NCI-H146 treated with DMSO at 0.1 percent for 48 hours (cell line): ENCODE measurements around the gene MCU.
"Not testable (repeated sequence)": the region's sequence is repeated elsewhere in the genome, so short reads cannot be mapped to it uniquely, and the experiment has no call there.

Source experiments
- DNase-seq: peaks from one replicate; lab custom pipeline; 2025; ENCODE audit not compliant: unreplicated experiment; lab: John Stamatoyannopoulos, UW

The MCU gene, protein sequence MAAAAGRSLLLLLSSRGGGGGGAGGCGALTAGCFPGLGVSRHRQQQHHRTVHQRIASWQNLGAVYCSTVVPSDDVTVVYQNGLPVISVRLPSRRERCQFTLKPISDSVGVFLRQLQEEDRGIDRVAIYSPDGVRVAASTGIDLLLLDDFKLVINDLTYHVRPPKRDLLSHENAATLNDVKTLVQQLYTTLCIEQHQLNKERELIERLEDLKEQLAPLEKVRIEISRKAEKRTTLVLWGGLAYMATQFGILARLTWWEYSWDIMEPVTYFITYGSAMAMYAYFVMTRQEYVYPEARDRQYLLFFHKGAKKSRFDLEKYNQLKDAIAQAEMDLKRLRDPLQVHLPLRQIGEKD

DNA sequence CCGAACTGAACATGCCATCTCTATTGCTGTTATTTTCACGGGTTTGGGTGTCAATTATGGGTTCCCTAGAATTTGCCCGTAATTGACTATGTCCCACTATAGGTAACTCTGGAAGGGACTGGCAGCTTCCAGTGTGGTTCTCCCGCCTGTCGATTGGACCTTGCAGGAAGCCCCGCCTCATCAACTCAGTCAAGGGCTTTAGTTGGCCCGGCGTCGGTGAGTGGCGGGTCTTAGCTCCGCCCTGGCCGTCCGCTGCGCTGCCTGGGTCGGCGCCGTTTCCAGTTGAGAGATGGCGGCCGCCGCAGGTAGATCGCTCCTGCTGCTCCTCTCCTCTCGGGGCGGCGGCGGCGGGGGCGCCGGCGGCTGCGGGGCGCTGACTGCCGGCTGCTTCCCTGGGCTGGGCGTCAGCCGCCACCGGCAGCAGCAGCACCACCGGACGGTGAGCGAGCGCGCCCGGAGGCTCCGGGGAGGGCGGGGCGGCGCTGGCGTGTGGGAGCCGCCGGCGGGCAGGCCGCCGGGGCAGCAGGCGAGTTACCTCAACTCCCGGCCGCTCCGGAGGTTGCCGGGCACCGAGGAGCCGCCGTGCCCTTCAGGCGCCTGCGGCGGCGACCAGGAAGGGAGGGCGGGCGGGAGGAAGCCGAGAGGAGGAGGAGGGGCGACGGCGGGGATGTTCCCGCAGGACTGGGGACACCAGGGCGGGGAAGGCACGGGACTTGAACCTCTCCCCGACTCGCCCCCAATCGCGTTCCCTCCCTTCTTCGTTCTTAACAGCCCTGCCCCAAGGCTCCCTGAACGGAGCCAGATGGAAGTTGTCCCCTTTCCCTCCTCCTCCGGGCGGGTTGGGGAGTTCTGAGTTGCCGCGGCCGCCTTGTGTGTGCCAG, at the start of gene MCU:
Gene MCU (plus strand): TSS at position 281 of the 881 bp plus-strand sequence. CDS start 9 bp downstream, at position 290.
- peak; percentile 91 for DNase-seq

DNA sequence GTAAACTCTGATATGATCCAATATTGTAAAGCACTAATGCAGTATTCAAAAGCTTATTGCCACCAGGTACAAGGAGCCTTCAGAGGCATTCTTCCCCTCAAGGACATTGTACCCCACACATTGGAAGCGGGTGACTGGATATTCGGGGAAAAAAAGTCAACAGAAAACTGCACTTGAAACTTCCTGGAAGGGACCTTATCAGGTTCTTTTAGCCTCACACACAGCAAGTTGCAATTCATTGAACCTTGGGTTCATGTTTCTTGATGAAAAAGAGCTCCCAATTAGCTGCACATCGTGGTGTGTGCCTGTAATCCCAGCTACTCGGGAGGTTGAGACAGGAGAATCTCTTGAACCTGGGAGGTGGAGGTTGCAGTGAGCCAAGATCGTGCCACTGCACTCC, 49.6 kb upstream of the MCU start:
- DNase-seq: no peak

DNA sequence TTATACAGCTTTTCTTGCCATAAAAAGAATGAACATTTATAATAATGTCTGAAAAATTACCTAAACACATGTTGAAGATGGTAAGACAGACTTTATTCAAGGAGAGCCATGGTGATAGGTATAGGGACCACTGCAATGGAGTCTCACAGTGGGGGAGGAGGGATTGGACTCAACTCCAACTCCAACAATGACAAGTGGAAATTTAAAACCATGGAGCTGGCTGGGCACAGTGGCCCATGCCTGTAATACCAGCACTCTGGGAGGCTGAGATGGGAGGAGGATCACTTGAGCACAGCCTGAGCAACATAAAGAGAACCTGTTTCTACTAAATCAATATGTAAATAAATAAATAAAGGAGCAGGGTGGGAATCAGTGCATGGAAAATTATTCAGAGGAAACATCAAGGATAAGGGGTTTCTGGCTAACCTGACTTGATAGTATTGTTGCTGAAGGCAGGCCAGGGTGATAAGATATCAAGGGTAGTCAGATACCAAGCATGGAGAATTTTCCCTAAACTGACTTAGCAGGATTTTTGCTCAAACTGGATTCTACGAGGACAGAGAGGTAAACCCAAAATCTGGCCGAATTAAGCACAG, 46.6 kb upstream of the MCU start:
- no peak for DNase-seq

DNA sequence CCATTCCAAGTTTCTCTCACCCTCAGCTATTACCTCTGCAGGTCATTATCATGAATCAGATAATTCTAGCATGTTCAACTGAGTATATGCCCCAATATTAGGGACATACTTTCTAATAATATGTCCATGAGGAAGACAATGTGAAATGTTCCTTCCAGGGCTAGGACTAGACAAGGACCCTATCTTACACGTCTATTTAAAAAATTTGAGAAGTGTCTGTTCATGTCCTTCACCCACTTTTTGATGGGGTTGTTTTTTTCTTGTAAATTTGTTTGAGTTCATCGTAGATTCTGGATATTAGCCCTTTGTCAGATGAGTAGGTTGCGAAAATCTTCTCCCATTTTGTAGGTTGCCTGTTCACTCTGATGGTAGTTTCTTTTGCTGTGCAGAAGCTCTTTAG, 45.0 kb upstream of the MCU start:
- not testable (repeated sequence) for DNase-seq

- DNase-seq: no peak
These were observed 43.6 kb upstream of the MCU start for GRCh38 chr10:72648301-72648700.

- no peak for DNase-seq
These were observed 42.7 kb upstream of the MCU start for GRCh38 chr10:72649291-72649690.

DNA sequence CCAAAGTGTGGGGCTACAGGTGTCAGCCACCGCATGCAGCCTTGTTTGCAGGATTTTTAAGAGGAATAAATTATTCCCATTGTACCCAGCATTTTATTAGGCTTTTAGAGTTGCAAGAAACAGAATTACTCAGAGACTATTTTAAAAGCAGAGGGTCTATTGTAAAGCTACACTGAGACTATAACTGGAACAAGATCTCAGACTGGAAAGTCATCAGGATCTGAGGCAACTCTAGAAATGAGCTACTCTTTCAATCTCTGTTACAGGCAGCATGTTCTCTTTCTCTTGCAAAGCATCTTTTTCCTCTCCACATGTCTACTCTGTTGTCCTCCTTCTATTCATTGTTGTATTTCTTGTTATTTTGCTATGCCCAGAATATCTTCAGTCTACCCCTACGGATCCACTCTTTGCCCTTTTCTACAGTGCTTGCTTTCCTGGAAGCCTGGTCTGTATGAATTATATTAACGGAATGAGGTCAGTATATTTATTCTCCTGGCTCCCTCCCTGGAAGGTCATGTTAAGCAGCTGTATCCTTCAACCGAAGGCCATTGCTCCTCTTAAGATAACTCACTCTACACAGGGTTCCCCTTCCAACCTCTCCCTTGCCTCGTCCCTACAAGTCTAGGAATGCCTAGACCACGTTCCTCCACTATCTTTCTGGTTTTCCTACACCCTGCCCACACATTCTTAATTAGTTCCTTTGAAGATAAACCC, 38.4 kb upstream of the MCU start:
- DNase-seq: no peak

- DNase-seq: no peak
These were observed 37.2 kb upstream of the MCU start for GRCh38 chr10:72654720-72655119.

- DNase-seq: no peak
These were observed 33.1 kb upstream of the MCU start for GRCh38 chr10:72658696-72659400.

GRCh38 chr10:72659694-72660093, 32.2 kb upstream of the MCU start:
- no peak for DNase-seq

DNA sequence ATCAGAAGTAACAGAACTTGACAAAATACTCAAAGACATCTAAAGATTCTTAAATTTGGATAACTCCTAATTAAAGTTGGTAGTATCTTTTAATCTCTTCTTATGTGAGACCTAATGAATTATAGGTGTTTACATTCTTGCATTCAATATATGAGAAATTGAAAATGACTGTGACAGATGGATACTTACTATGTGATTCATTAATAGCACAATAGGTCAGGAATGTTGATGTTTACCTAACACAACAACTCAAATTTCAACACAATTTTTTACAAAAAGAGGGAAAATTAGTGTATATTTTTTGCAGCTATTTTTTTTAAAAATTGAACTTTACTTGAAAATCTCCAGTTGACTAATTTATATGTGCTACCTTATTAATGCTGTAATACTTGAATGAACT, 31.7 kb upstream of the MCU start:
- DNase-seq: no peak

GRCh38 chr10:72661431-72661830, 30.5 kb upstream of the MCU start:
- DNase-seq: no peak

- DNase-seq: no peak
These were observed 28.0 kb upstream of the MCU start for GRCh38 chr10:72663971-72664370.

GRCh38 chr10:72665925-72666324, 26.0 kb upstream of the MCU start:
- DNase-seq: no peak

DNA sequence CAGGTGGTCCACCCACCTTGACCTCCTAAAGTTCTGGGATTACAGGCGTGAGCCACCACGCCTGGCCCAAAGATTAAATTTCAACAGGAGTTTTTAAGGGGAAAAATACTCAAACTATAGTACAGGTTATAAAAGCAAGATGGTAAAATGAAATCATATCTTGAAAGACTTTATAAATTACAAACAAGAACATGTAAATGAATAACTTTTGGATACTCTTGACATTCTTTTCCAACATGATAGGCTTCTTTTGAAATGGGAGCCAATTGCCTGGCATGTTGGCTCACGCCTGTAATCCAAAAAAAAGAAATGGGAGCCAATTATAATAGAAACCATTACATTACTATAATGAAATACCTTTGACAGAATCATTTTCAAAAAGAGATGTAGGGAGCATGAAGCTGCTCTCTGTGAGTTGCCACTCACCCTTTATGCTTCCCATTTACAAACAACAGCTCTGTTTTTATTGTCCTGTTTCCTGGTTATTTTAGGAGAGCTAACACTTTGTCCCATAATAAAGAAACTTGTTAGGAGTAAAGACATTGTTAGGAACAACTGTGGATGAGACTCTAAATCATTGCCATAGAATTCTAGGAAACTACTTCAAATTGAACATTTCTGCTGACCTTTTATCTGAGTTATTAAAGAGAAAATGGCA, 24.6 kb upstream of the MCU start:
- DNase-seq: no peak

DNA sequence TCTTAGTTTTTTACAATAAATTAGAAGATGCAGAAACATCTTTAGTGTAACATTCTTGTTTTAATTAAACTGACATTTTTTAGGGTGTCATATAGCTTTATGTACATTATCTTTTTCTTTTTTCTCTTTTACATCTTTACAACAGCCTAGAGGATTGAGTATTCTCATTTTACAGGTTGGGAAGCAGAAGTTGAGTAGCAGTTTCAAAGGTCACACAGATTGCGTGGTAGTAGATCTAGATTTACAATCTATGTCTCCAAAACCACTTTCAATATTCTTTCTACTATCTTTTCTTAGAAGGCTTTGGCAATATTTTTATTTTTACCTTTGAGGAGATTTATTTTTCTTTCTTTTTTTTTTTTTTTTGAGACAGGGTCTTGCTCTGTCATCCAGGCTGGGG, 18.7 kb upstream of the MCU start:
- DNase-seq: no peak

DNA sequence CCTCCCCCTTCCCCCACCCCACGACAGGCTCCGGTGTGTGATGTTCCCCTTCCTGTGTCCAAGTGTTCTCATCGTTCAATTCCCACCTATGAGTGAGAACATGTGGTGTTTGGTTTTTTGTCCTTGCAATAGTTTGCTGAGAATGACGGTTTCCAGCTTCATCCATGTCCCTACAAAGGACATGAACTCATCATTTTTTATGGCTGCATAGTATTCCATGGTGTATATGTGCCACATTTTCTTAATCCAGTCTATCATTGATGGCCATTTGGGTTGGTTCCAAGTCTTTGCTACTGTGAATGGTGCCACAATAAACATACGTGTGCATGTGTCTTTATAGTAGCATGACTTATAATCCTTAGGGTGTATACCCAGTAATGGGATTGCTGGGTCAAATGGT, 17.8 kb upstream of the MCU start:
- not testable (repeated sequence) for DNase-seq

GRCh38 chr10:72679838-72680241, 12.1 kb upstream of the MCU start:
- no peak for DNase-seq

GRCh38 chr10:72682638-72683037, 9.3 kb upstream of the MCU start:
- DNase-seq: no peak

DNA sequence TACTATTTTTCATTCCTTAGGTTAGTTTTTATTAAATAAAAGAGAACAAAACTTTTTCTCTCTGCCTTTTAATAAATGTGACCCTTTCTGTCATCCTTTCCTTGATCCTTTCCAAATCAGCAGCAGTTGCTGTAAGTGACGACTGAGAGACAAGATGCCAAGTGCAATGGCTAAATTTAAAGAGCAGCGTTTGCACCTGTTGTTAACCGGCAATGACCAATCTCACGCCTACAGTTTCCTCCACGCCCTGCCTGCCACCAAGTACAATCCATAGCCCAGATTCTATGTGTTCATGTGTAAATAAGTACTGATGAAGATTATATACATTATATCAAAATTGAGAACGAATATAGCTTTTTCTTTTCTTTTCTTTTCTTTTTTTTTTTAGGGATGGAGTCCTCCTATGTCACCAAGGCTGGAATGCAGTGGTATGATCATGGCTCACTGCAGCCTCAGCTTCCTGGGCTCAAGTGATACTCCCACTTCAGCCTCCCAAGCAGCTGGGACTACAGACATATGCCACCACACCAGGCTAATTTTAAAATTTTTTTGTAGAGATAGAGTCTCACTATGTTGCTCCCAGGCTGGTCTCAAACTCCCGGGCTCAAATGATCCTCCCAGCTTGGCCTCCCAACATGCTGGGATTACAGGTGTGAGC, 6.5 kb upstream of the MCU start:
- DNase-seq: no peak
